Measurements from ENCODE around the gene HEXD. TPM values are rescaled to one million over a fixed set of nuclear protein-coding genes. Genes with fewer than 3 reads are reported as not detected.
"Not testable (repeated sequence)": the region's sequence is repeated elsewhere in the genome, so short reads cannot be mapped to it uniquely, and the experiment has no call there.

HEXD gene
- total RNA-seq, 1 experiment from 2014 or later: 29.5 TPM

DNA sequence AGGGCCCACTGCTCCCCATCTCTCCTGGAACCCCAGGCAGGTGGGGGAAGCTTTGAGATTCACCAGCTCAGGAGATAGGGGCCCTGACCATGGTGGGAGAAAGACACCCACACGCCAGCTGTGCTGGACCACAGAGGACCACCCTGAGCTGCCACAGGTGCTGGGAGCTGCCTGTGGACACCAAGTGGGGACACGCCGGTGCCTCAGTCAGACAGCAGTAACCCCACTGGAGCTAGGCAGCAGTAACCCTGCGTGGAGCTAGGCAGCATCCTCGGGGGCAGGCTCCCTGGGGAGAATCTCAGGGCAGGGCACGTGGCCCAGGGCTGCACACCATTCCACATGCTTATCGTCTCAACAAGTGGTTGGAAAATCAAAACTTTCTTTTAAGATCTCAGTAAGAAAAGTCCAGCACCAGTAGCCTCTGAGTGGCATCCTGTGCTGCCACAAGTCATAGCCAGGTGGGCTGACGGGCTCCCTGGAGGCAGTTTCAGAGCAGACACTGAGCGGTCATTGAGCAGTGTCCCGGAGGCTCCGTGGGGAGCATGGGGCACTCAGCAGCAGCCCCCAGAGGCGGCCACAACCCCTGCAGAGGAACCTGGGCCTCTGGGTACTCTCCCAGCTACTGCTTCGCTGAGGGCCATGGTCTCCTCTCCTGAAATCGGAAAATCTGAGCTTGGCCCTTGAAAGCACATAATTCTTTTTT lies 8.0 kb upstream of the HEXD start:
- DNase-seq: no peak
- no TSS peak for BruUV-seq (replicated peaks)
- intact Hi-C loops (cut with micrococcal nuclease; ENCODE audit: unreplicated experiment): loop anchor here (5.0 kb wide), 1 partner anchor 58 kb away; no protein-coding TSS in a partner anchor
- Mint-ChIP-seq H3K36me3 (ENCODE audit: insufficient read depth, unreplicated experiment) (no peaks in the 10 kb centered on the region), H3K27me3 (ENCODE audit: insufficient read depth, unreplicated experiment) (no peaks in the 10 kb centered on the region), H3K27ac (ENCODE audit: unreplicated experiment) (no peak overlapping the region), H3K9me3 (ENCODE audit: unreplicated experiment) (no peaks in the 10 kb centered on the region), H3K4me1 (ENCODE audit: low read depth, unreplicated experiment) (no peaks in the 10 kb centered on the region), H3K4me3 (ENCODE audit: unreplicated experiment) (no peak overlapping the region)
- POLR2A ChIA-PET: no interaction called here
- CTCF ChIA-PET: no interaction called here
- TF ChIP-seq, protein P1, sequence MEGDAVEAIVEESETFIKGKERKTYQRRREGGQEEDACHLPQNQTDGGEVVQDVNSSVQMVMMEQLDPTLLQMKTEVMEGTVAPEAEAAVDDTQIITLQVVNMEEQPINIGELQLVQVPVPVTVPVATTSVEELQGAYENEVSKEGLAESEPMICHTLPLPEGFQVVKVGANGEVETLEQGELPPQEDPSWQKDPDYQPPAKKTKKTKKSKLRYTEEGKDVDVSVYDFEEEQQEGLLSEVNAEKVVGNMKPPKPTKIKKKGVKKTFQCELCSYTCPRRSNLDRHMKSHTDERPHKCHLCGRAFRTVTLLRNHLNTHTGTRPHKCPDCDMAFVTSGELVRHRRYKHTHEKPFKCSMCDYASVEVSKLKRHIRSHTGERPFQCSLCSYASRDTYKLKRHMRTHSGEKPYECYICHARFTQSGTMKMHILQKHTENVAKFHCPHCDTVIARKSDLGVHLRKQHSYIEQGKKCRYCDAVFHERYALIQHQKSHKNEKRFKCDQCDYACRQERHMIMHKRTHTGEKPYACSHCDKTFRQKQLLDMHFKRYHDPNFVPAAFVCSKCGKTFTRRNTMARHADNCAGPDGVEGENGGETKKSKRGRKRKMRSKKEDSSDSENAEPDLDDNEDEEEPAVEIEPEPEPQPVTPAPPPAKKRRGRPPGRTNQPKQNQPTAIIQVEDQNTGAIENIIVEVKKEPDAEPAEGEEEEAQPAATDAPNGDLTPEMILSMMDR (IDR thresholded peaks at IDR 0.05; ENCODE audit: insufficient read depth in 1 of 2, low read depth in 1 of 2, low read length in 1 of 2, severe bottlenecking in 1 of 2, unreplicated experiment in 1 of 2): no peak
- Histone ChIP-seq H3K4me3 (ENCODE audit: low read depth, low read length) (no peak overlapping the region), H3K36me3 (ENCODE audit: control insufficient read depth, insufficient read depth, low read length) (no peaks in the 10 kb centered on the region; the same call in 1 of the 2 replicates), H3K27me3 (replicated peaks; ENCODE audit: control insufficient read depth, insufficient read depth, low read length) (no peaks in the 10 kb centered on the region), H3K9me3 (no peaks in the 10 kb centered on the region), H3K4me1 (no peaks in the 10 kb centered on the region)

DNA sequence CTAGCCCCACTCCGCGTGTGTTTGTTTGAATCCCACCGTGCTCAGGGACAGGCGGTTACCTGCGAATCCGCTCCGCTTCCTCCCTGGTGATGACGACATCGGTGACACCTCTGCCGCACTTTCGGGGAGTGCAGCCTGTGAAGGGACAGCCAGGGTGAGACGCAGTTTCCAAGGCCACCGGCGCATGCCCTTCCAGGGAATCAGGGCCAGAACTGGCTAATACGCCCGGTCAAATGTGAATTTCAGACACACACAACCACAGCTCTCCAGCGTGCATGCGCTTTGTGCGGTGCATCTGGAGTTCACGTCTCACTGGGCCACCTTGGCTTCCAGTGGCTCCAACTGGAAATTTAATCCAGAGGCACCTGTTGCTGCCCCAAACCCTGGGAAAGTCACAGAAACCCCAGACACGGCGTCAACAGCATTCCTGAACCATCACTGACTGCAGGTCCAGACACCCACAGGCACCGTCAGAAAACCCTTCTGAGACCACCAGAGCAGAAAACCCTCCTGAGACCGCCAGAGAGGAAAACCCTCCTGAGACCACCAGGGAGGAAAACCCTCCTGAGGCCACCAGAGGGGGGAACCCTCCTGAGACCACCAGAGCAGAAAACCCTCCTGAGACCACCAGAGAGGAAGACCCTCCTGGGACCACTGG lies 6.6 kb upstream of the HEXD start:
- no peaks in the 10 kb centered on the region for H3K4me1 ChIP-seq
- no peak overlapping the region for H3K4me3 ChIP-seq (ENCODE audit: low read depth, low read length)
- ChIA-PET POLR2A (no interaction called here), CTCF (no interaction called here)
- H3K4me3 Mint-ChIP-seq (ENCODE audit: unreplicated experiment): no peak overlapping the region
- no peaks in the 10 kb centered on the region for H3K4me1 Mint-ChIP-seq (ENCODE audit: low read depth, unreplicated experiment)
- no peak overlapping the region for H3K27ac Mint-ChIP-seq (ENCODE audit: unreplicated experiment)
- H3K9me3 ChIP-seq: no peaks in the 10 kb centered on the region
- BruUV-seq (replicated peaks): no TSS peak
- TF ChIP-seq, protein P1 (IDR thresholded peaks at IDR 0.05; ENCODE audit: insufficient read depth in 1 of 2, low read depth in 1 of 2, low read length in 1 of 2, severe bottlenecking in 1 of 2, unreplicated experiment in 1 of 2): no peak
- intact Hi-C loops (cut with micrococcal nuclease; ENCODE audit: unreplicated experiment): loop anchor here (5.0 kb wide), 1 partner anchor 59 kb away; no protein-coding TSS in a partner anchor
- H3K9me3 Mint-ChIP-seq (ENCODE audit: unreplicated experiment): no peaks in the 10 kb centered on the region
- no peak for DNase-seq
- H3K36me3 Mint-ChIP-seq (ENCODE audit: insufficient read depth, unreplicated experiment): no peaks in the 10 kb centered on the region
- H3K36me3 ChIP-seq (ENCODE audit: control insufficient read depth, insufficient read depth, low read length): peaks cover 2% of the 10 kb centered on the region; the same call in 1 of the 2 replicates
- H3K27me3 Mint-ChIP-seq (ENCODE audit: insufficient read depth, unreplicated experiment): no peaks in the 10 kb centered on the region
- H3K27me3 ChIP-seq (replicated peaks; ENCODE audit: control insufficient read depth, insufficient read depth, low read length): no peaks in the 10 kb centered on the region

DNA sequence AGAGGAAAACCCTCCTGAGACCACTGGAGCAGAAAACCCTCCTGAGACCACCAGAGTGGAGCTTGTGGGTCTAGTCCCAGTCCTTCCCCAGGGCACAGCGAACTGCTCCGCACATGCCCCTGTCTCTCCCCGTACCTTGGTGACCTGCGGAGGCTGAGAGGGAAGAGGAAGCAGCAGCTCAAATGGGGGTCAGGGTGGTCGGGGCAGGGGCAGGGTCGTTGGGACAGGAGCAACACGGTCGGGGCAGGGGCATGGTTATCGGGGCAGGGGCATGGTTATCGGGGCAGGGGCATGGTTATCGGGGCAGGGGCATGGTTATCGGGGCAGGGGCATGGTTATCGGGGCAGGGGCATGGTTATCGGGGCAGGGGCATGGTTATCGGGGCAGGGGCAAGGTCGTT lies 6.1 kb upstream of the HEXD start:
- H3K4me3 Mint-ChIP-seq (ENCODE audit: unreplicated experiment); H3K4me3 ChIP-seq (ENCODE audit: low read depth, low read length); CTCF ChIA-PET; BruUV-seq (replicated peaks); H3K27me3 Mint-ChIP-seq (ENCODE audit: insufficient read depth, unreplicated experiment); H3K36me3 Mint-ChIP-seq (ENCODE audit: insufficient read depth, unreplicated experiment); H3K9me3 Mint-ChIP-seq (ENCODE audit: unreplicated experiment); H3K27ac Mint-ChIP-seq (ENCODE audit: unreplicated experiment); H3K27me3 ChIP-seq (replicated peaks; ENCODE audit: control insufficient read depth, insufficient read depth, low read length); H3K36me3 ChIP-seq (ENCODE audit: control insufficient read depth, insufficient read depth, low read length); H3K4me1 Mint-ChIP-seq (ENCODE audit: low read depth, unreplicated experiment); H3K9me3 ChIP-seq; DNase-seq; POLR2A ChIA-PET; H3K4me1 ChIP-seq: not testable (repeated sequence)
- intact Hi-C loops (cut with micrococcal nuclease; ENCODE audit: unreplicated experiment): loop anchor here (5.0 kb wide), 1 partner anchor 60 kb away; no protein-coding TSS in a partner anchor
